Bladder microvascular endothelial cell (primary cell): ENCODE data around the gene NUTF2. TPM values are rescaled to one million over a fixed set of nuclear protein-coding genes. Genes with fewer than 3 reads are reported as not detected.

Source experiments
- total RNA-seq: library from RNA; depleted of rRNA; stranded (reverse); fragments of >200 nt; gene quantifications from 2 replicates; pipeline ENCODE4 v1.2.3, GENCODE V29; 2014

NUTF2 gene
- 119 and 125 TPM in 2 replicates for total RNA-seq

DNA sequence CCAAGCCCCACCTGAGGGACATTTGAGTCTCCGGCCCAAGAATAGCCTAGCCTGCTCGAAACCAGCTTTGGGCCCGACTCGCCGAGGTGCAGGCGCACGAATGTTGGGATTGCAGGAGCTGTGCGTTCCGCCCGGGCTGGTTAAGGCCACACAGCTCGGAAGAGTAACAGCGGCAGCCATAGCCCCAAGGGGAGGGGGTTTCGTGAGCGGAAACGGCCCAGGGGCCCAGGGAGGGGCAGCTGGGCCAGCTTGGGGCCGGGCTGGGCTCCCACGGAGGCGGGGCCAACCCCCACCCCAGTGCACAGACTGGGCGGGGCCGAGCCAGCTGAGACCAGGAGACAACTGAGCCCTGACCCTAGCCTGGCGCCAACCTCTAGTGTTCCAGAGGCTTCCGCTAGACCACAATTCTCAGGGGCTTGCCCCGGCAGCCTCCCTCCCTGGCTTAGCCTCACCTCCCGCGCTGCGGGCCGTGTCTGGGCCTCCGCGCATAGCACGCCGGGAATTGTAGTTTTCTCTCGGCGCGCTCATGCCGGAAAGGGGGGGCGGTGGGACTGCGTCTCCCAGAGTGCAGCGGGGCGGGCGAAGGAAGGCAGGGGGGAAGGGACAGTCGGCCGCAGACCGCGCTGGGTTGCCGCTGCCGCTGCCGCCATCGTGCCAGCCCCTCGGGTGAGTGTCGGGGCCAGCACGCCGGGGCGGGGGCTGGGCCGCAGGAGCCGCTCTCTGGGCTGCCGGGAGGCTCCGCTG is at the start of gene NUTF2:
Gene NUTF2 (plus strand): TSS at position 614 of the 744 bp plus-strand sequence. CDS start 18,198 bp downstream, outside the sequence.

DNA sequence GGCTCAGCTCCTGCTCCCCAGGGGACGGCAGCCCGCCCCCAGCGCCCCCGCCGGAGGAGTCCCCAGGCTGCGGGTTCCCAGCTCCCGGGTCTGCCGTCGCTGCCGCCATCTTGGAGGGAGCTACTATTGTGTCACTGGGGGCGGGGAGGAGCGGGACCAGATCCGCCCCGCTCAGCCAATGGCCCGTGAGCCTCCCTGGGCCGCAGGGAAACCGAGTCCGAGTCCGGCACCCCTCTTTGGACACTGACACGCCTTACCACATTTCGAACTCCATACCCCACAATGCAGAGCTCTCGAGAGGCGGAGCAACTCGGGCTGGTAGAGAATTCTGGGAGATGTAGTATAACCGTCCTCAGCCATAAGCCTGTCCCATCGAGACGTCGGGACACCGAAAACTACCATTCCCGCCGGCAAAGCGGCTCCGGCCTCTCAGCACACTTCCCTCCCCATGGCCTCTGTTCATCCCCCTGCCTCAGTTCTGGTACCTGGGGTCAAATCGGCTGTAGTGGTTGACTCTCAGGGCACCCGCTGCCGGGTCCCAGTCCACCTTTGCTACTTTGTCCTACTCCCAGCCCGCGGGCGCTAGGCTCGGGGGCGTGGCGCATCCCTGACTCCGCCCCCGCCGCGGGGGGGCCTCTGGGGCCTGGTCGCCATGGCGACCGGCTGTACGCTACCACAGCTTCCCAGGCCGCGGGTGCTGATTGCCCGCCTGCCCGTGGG is 40.1 kb upstream of the NUTF2 start, which contains the start of the genes RANBP10 and TSNAXIP1:
Gene RANBP10 (minus strand): TSS at position 133 of the 720 bp plus-strand sequence. CDS start 24 bp downstream, at position 109.
Gene TSNAXIP1 (plus strand): TSS at position 462 of the 720 bp plus-strand sequence. CDS start 261 bp downstream, outside the sequence.

DNA sequence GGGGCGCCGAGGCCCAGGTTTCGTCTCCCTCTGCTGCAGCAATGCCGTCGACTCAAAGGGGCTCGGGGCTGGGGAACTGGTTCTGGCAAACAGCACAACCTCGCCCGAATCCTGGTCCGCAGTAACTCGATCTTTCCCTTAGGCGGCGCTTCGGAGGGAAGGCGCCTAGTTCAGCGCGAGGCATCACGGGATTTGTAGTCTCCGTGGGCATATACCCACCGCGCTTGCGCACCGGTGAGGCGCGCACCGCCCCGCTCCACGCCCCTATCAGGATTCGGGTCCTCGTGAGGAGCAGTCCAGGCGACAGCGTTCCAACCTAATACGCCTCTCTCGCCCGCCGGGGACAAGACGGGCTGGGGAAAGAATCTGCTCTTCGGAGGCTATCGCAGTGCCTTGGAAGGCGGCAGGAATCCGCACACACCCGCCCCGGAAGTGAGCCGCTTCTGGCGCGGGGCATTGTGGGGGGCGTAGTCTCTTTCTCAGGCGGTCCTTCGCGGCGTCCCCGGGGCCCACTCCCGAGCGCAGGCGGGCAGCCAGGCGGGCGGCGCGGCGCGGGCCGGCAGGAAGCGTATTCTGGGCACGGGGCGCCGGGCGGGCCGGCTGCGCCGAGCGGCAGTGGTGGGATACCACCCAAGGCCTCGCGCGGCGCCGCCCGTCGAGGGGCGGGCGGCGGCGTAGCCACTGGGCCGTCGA is 4.8 kb upstream of the NUTF2 start, which contains the start of gene THAP11:
Gene THAP11 (plus strand): TSS at position 505 of the 693 bp plus-strand sequence. CDS start 235 bp downstream, outside the sequence.

DNA sequence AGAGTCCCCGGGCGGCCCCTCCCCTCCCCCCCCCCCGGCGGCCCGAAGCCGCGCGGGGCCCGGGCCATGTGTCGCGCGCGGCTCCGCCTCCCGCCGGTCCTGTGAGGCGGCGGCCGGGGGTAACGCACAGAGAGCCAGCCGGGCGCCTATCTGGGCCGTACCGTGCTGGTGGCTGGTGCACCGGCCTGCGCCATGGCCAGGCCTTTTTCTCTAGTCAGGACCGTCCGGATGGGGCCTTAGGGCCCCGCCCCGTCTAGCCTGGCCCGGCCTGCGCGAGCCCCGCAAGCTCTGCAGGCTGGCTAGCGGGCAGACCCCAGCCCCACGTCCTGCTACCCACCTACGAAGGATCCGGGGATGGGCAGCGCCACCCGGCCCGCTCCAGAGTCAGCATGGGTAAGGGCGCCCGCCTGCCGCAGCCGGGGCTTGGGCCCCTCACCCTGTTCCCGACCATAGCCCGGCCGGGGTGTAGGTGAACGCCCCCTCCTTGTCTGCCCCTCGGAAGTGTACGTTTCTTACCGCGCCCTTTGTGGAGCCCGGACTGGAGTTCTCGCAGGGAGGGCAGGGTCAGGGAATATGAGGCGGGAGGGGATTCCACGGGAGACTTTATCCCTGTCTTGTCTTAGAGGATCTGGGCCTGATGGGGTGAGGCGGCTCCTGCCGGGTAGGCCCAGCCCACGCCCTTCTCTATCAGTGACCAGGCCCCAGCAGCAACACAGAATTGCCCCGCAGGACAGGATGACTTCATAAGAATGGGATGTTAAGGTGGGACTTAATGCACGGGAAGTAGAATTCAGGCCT is 530 bp downstream of the NUTF2 start, which contains the start of gene CENPT:
Gene CENPT (minus strand): TSS at position 630 of the 798 bp plus-strand sequence. CDS start 13,834 bp downstream, outside the sequence.

DNA sequence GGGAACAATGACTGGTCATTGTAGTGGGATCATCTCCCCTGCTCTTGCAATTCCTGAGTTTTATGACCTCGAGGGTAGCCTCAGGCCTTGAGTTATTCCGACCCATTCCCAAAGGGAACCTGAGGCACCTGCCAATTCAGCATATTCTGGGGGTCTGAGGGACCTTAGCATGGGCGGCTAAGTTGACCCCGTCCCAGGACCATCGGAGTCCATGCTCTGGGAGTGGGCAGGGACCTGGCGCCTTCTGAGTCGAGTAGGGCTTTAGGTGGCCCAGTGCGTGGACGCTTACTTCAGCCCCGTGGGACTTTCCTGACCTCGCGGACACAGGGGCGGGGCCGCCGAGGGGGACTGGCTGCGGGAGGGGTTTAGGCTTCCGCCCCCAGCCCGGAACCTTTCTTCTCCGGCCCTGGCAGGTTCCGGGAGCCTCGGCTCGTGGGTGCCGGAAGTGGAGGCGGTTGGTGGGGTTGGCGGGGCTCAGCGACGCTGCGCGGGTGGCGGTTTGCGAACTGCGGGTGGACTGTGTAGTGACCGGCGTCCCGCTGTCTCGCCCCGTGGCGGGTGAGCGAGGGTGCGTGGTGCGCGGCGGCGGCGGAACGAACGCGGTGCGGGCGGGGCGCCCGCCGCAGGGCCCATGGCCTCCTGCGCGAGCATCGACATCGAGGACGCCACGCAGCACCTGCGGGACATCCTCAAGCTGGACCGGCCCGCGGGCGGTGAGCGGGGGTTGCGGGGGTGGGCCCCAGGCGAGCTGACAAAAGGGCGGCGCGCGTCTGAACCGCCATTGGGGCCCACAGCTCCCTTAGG is 26.1 kb downstream of the NUTF2 start, which contains the start of gene EDC4:
Gene EDC4 (plus strand): TSS at position 422 of the 804 bp plus-strand sequence. CDS start 210 bp downstream, at position 632.

DNA sequence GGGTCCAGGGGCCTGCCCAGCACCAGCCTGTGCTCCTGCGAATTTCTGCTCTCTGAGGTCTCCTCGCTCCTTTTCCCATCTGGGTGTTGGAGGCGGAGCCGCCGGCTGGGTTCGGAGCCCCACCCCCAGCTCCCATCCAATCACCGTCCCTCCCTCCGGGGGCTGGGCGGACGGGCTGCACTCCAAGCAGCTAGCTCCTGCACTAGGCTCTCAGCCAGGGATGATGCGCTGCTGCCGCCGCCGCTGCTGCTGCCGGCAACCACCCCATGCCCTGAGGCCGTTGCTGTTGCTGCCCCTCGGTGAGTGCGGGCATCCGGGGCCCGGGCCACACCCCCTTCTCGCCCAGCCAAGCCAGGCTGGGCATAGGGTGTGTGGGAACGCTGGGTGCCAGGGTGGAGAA is 38.0 kb downstream of the NUTF2 start, which contains the start of gene NRN1L:
Gene NRN1L (plus strand): TSS at position 202 of the 400 bp plus-strand sequence. CDS start 19 bp downstream, at position 221.

DNA sequence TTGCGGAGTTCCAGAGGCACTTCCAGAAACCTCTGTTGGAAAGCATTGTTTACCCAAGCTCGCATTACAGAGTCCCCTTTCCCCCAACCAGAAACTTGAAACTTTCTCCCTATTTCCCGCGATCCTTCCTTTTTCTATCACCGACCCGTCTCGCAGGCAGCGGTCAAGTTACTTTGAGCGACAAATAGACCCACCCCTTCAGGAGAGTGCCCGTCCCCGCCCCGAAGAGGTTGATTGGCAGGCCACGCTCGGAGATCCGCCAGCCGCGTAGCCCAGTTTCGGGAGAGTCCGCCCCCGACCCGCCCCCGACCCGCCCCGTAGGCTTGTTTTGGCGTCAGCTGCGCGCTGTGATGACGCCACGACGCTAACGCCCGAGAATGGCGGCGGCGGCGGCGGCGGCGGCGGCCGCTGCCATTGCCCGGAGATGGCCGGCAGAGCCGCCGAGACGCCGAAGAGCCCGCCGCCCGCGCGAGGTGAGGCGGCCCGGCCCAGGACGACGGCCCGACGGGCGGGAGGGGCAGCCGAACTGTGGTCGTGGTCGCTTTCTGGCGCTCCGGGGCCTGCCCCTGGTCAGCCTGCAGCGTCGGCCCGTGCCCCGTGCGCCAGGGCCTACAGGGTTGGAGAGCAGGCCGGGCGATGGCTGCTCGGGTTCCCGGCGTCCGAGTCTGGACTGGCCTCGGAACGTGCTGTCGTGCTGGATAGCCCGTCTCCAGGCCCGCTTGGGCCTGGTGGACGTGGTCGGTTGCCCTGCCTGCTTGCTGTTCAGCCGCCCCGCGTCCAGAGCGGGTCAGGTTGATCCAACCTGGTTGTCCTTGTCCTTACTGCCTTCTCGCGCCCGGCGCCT is 46.4 kb downstream of the NUTF2 start, which contains the start of gene PSKH1:
Gene PSKH1 (plus strand): TSS at position 356 of the 844 bp plus-strand sequence. CDS start 15,496 bp downstream, outside the sequence.

Other genes with a start within 250 kb of the NUTF2 start
- gene CARMIL2, start 201.8 kb upstream of the NUTF2 start, total RNA-seq, result 0.25 and 0.49 TPM in 2 replicates
- 13.4 and 14.4 TPM in 2 replicates for gene ACD, start 186.7 kb upstream of the NUTF2 start, total RNA-seq
- 2.5 and 2.8 TPM in 2 replicates for gene PARD6A, start 186.0 kb upstream of the NUTF2 start, total RNA-seq
- 14.3 and 14.9 TPM in 2 replicates for gene ENKD1, start 180.2 kb upstream of the NUTF2 start, total RNA-seq
- gene C16orf86, start 180.1 kb upstream of the NUTF2 start, total RNA-seq, result 2.0 and 2.8 TPM in 2 replicates
- gene GFOD2, start 127.6 kb upstream of the NUTF2 start, total RNA-seq, result 40.5 and 62.6 TPM in 2 replicates
- gene RANBP10, start 40.4 kb upstream of the NUTF2 start, total RNA-seq, result 4.2 and 11.8 TPM in 2 replicates
- gene TSNAXIP1, start 40.0 kb upstream of the NUTF2 start, total RNA-seq, result 0.81 and 0.88 TPM in 2 replicates
- 26.6 and 43.9 TPM in 2 replicates for gene THAP11, start 4.6 kb upstream of the NUTF2 start, total RNA-seq
- gene CENPT, start 760 bp downstream of the NUTF2 start, total RNA-seq, result 17.2 and 25.7 TPM in 2 replicates
- 57.0 and 92.5 TPM in 2 replicates for gene EDC4, start 26.1 kb downstream of the NUTF2 start, total RNA-seq
- 0.16 TPM in 1 of 2 replicates, not detected in the other for gene NRN1L, start 38.0 kb downstream of the NUTF2 start, total RNA-seq
- gene PSKH1, start 46.3 kb downstream of the NUTF2 start, total RNA-seq, result 12.5 and 35.7 TPM in 2 replicates
- gene CTRL, start 84.9 kb downstream of the NUTF2 start, total RNA-seq, result 0.49 and 0.76 TPM in 2 replicates
- 61.3 and 125 TPM in 2 replicates for gene PSMB10, start 89.9 kb downstream of the NUTF2 start, total RNA-seq
- gene LCAT, start 97.2 kb downstream of the NUTF2 start, total RNA-seq, result 3.4 and 11.4 TPM in 2 replicates
- gene SLC12A4, start 121.7 kb downstream of the NUTF2 start, total RNA-seq, result 58.9 and 225 TPM in 2 replicates
- 0.16 TPM in 1 of 2 replicates, not detected in the other for gene DPEP3, start 133.6 kb downstream of the NUTF2 start, total RNA-seq
- gene DPEP2, start 152.6 kb downstream of the NUTF2 start, total RNA-seq, result 0.16 and 1.4 TPM in 2 replicates
- gene DPEP2NB, start 169.0 kb downstream of the NUTF2 start, total RNA-seq, result not detected in 2 replicates
- gene DDX28, start 176.3 kb downstream of the NUTF2 start, total RNA-seq, result 8.6 and 12.2 TPM in 2 replicates
- 10.5 and 24.0 TPM in 2 replicates for gene DUS2, start 176.4 kb downstream of the NUTF2 start, total RNA-seq
- 8.7 and 21.0 TPM in 2 replicates for gene NFATC3, start 238.4 kb downstream of the NUTF2 start, total RNA-seq